Neuron (in vitro differentiated cells): ENCODE results near the gene TMED5.
"Not testable (repeated sequence)": the region's sequence is repeated elsewhere in the genome, so short reads cannot be mapped to it uniquely, and the experiment has no call there.

Experiments
- H2AFZ ChIP-seq: one replicate; pipeline ENCODE4 v1.6.1; 2013; ENCODE audit warnings: low read depth, mild to moderate bottlenecking, inconsistent platforms, low read length, moderate library complexity
- H3K27me3 ChIP-seq: one replicate; pipeline ENCODE4 v1.6.1; 2013; ENCODE audit warnings: low read length; ENCODE audit not compliant: insufficient read depth
- H3K36me3 ChIP-seq: one replicate; pipeline ENCODE4 v1.6.1; 2013; ENCODE audit warnings: low read length; ENCODE audit not compliant: insufficient read depth
- H3K4me1 ChIP-seq: one replicate; pipeline ENCODE4 v1.6.1; 2013; ENCODE audit warnings: low read length; ENCODE audit not compliant: insufficient read depth
- H3K4me3 ChIP-seq: 2 replicates; pipeline ENCODE4 v1.5.1; 2013; ENCODE audit warnings: mild to moderate bottlenecking, low read length, moderate library complexity
- H3K9me3 ChIP-seq: one replicate; pipeline ENCODE4 v1.6.1; 2013; ENCODE audit warnings: low read length

Gene TMED5

DNA sequence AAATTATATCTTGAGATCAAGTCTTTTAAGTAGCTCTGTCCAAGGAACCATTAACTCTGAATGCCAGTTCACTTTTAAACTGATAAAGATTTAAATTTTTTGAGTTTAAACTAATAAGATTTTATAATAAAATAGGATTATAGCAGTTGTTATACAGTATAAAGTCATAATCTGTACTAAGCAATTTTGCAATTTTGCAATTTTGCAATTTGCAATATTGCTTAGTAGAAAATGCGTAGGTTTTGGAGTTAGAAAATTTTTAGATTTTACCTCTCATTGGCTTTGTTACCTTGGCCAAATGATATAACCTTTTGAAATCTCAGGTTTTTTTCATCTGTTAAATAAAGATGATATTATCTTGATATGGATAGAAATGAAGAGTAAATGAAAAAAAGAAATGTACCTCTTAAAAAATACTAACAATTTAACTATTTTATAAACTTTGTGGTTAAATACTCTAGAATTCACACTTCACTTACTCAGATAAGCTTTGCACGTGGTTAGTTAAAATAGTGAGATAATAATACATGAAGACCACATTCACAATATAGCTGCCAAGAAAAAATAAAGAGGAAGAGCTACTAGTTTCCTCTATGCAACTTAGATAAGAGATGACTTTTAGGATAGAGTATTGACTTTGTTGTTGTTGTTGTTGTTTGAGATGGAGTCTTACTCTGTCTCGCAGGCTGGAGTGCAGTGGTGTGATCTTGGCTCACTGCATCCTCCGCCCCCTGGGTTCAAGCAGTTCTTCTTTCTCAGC is 14.2 kb upstream of the TMED5 start:
- Histone ChIP-seq H3K36me3 (peaks cover 24% of the 10 kb centered on the region), H3K4me3 (no peak overlapping the region), H3K27me3 (no peaks in the 10 kb centered on the region), H3K9me3 (peaks cover 2% of the 10 kb centered on the region), H3K4me1 (no peaks in the 10 kb centered on the region), H2AFZ (no peak overlapping the region)

DNA sequence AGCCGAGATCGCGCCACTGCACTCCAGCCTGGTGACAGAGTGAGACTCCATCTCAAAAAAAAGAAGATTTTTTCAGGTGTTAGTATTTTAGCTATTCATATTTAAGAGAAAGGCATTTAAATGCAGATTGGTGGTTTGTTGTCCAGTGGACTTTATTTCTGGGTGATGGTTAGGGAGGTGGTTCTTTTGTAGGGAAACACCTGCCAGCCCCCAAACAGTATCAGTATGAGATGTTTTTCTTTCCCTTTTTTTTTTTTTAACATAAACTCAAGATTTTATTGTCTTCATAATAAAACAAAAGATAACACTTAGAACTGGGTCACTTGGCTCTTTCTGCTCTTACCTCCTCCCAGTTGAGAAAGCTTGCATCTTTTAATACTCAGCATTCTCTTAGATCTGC is 10.2 kb upstream of the TMED5 start:
- Histone ChIP-seq H3K4me3 (no peak overlapping the region), H3K36me3 (peaks cover 13% of the 10 kb centered on the region), H2AFZ (no peak overlapping the region), H3K9me3 (no peaks in the 10 kb centered on the region), H3K27me3 (no peaks in the 10 kb centered on the region), H3K4me1 (no peaks in the 10 kb centered on the region)

DNA sequence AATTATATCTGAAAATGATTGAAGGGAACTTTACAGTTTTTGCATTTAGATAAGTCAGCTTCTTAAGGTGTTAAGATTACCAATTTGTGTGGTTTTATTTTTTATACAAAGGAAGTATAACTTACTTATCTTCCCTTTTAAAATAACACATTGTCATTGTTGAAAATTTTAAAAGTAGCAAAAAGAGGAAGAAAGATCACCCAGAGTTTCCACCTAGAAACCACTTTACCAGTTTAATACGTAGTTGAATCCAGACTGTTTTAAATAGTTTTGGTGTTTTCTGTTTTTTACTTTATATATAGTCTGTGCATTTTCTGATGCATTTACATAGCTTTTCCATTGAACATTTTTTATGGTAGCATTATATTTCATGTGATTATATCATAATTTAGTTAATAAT is 6.5 kb upstream of the TMED5 start:
- Histone ChIP-seq H3K9me3 (no peaks in the 10 kb centered on the region), H3K4me3 (no peak overlapping the region), H3K27me3 (no peaks in the 10 kb centered on the region), H2AFZ (no peak overlapping the region), H3K36me3 (peaks cover 6% of the 10 kb centered on the region), H3K4me1 (no peaks in the 10 kb centered on the region)

DNA sequence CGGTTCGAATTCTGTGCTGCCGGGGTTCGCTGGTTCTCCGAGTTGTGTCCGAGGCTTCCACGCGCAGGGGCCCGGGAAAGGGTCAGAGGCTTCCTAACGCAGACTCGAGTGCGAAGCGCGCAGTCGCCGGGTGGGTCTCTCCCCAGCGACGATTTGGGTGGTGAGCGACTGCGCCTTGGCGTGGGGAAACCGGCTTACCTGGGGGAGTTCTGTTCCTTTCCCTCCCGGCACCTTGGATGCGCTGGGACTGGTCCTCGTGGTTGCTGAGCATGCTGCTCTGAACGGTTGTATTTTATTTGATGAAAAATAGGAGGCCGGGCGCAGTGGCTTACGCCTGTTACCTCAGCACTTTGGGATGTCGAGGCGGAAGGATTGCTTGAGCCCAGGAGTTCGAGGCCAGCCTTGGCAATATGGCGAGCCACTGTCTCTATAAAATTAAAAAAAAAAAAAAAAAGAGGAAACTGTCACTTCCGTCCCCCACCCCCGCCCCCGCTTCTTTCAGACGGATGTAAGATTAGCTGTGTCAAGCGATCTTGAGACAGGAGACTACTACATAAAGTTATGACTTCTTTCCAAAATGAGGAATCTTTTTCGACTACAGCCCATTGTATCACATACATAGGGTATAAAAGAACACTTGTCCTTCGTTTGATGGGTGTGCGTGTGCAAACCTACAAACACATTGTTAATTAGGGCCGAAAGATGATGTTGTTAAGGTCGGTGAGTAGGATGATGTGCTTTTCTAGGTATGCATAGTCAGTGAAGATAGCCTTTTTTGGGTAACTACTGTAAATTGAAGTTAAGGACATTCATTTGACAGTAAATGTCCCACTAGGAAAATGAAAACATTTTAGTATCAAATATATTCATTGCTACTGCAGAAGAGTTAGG is 755 bp upstream of the TMED5 start, which contains the start of gene CCDC18:
Gene CCDC18 (plus strand): TSS at position 2 of the 891 bp plus-strand sequence. CDS start 2,638 bp downstream, outside the sequence.
- peak within 1 kb of the TSS; percentile 93 for H3K4me3 ChIP-seq
- no peaks in the 10 kb centered on the region for H3K27me3 ChIP-seq
- no peaks in the 10 kb centered on the region for H3K9me3 ChIP-seq
- peak within 1 kb of the TSS; percentile 75 for H2AFZ ChIP-seq
- H3K4me1 ChIP-seq, result peaks cover 14% of the 10 kb centered on the region
- H3K36me3 ChIP-seq, result peaks cover under 1% of the 10 kb centered on the region

DNA sequence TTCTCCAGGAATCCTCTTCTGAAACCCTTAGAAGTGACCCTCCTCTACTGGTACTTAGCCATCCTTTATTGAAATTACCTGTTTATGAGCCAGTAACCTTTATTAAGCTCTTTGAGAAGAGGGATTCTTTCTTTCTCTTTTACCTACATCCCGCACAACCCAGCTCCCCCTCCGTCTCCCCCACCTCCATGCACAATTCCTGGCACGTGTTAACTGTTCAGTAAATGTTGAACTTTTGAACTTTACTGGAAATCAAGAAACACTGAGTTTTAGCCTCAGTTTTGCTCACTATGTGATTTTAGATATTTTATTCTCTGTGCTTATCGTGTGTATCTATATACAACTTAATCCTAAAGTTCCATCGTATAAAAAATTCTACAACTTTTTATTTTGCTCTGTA is 1.8 kb downstream of the TMED5 start:
- H3K27me3 ChIP-seq, result no peaks in the 10 kb centered on the region
- no peaks in the 10 kb centered on the region for H3K9me3 ChIP-seq
- H2AFZ ChIP-seq, result no peak overlapping the region
- H3K36me3 ChIP-seq, result no peaks in the 10 kb centered on the region
- H3K4me1 ChIP-seq, result peaks cover 14% of the 10 kb centered on the region
- H3K4me3 ChIP-seq, result peak overlapping the region; percentile 65

DNA sequence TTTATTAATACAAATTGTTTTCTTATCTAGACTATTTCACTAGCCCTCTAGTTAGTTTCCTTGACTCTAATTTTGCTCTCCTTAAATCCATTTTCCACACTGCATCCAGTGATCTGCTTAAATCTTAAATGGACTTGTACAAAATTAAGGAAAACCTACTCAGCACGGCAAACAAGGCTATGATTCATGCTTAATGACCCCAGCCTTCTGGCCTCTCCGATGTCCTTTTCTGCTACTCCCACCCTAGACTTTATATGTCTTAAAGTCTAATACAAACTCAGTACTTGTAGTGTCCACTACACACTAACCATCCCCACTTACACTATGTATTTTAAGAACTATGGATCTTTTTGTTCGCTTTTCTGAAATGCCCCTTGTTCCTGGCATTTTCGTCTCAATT is 2.2 kb downstream of the TMED5 start:
- H3K36me3 ChIP-seq, result no peaks in the 10 kb centered on the region
- H3K4me3 ChIP-seq, result peak overlapping the region; percentile 65
- no peak overlapping the region for H2AFZ ChIP-seq
- no peaks in the 10 kb centered on the region for H3K27me3 ChIP-seq
- H3K4me1 ChIP-seq, result peaks cover 14% of the 10 kb centered on the region
- H3K9me3 ChIP-seq, result no peaks in the 10 kb centered on the region

DNA sequence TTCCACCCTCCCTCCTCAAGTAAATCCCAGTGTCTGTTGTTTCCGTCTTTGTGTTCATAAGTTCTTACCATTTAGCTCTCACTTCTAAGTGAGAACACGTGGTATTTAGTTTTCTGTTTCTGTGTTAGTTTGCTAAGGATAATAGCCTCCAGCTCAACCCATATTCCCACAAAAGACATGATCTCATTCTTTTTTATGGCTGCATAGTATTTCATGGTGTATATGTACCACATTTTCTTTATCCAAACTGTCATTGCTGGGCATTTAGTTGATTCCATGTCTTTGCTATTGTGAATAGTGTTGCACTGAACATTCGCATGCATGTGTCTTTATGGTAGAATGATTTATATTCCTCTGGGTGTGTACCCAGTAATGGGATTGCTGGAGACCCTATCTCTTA is 5.6 kb downstream of the TMED5 start:
- H3K4me1 ChIP-seq, H2AFZ ChIP-seq, H3K9me3 ChIP-seq, H3K27me3 ChIP-seq, H3K36me3 ChIP-seq, H3K4me3 ChIP-seq: not testable (repeated sequence)

DNA sequence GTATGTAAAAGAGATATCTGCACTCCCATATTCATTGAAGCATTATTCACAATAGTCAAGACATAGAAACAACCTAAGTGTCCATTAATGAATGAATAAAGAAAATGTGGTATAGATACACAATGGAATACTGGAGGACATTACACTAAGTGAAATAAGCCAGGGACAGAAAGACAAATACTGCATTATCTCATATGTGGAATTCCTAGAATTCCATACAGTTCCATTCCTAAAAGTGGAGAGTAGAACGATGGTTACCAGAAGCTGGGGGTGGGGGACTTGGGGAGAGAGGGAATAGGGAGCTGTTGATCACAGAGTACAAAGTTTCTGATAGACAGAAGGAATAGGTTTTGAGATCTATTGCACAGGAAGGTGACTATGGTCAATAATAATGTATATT is 7.4 kb downstream of the TMED5 start:
- H3K4me3 ChIP-seq, result no peak overlapping the region

DNA sequence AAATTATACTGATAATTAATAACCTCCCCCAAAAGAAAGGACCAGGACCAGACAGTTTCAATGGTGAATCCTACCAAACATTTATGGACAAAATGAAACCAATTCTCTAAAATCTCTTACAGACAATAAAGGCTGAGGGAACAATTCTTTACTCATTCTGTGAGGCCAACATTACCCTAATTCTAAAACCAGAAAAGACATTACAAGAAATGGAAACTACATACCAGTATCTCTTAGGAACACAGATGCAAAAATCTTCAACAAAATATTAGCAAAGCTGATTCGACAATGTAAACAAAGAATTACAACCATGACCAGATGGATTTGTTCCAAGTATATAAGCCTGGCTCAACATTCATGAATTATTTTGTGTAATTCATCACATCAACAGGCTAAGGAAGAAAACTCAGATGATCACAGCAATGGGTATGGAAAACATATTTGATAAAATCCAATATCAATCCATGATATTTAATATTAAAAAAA is 8.6 kb downstream of the TMED5 start:
- no peaks in the 10 kb centered on the region for H3K27me3 ChIP-seq
- H3K4me3 ChIP-seq, result no peak overlapping the region
- H3K4me1 ChIP-seq, result no peaks in the 10 kb centered on the region
- no peak overlapping the region for H2AFZ ChIP-seq
- no peaks in the 10 kb centered on the region for H3K9me3 ChIP-seq
- no peaks in the 10 kb centered on the region for H3K36me3 ChIP-seq

More for the DNA sequence above, 7.4 kb downstream of the TMED5 start:
- Histone ChIP-seq H2AFZ (no peak overlapping the region), H3K9me3 (no peaks in the 10 kb centered on the region), H3K4me1 (no peaks in the 10 kb centered on the region), H3K36me3 (no peaks in the 10 kb centered on the region), H3K27me3 (no peaks in the 10 kb centered on the region)

DNA sequence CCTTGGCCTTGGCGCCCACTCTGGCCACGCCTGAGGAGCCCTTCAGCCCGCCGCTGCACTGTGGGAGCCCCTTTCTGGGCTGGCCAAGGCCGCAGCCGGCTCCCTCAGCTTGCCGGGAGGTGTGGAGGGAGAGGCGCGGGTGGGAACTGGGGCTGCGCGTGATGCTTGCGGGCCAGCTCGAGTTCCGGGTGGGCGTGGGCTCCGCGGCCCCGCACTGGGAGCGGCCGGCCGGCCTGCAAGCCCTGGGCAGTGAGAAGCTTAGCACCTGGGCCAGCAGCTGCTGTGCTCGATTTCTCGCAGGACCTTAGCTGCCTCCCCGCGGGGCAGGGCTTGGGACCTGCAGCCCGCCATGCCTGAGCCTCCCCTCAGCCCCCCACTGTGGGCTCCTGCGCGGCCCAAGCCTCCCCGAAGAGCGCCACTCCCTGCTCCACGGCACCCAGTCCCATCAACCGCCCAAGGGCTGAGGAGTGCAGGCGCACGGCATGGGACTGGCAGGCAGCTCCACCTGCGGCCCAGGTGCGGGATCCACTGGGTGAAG is 10.0 kb downstream of the TMED5 start:
- H3K4me3 ChIP-seq, H3K36me3 ChIP-seq, H3K4me1 ChIP-seq, H3K9me3 ChIP-seq, H3K27me3 ChIP-seq, H2AFZ ChIP-seq: not testable (repeated sequence)

DNA sequence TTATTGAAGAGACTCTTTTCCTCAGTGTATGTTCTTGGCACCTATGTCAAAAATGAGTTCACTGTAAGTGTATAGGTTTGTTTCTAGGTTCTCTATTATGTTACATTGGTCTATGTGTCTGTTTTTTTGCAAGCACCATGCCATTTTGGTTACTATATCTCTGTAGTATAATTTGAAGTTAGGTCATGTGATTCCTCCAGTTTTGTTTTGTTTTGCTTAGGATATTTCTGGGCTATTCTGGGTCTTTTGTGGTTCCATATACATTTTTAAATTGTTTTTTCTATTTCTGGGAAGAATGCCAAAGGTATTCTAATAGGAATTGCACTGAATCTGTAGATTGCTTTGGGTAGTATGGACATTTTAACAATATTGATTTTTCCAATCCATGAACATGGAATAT is 13.2 kb downstream of the TMED5 start:
- Histone ChIP-seq H3K9me3 (no peaks in the 10 kb centered on the region), H3K4me3 (no peak overlapping the region), H3K27me3 (no peaks in the 10 kb centered on the region), H3K36me3 (no peaks in the 10 kb centered on the region), H2AFZ (no peak overlapping the region), H3K4me1 (no peaks in the 10 kb centered on the region)

DNA sequence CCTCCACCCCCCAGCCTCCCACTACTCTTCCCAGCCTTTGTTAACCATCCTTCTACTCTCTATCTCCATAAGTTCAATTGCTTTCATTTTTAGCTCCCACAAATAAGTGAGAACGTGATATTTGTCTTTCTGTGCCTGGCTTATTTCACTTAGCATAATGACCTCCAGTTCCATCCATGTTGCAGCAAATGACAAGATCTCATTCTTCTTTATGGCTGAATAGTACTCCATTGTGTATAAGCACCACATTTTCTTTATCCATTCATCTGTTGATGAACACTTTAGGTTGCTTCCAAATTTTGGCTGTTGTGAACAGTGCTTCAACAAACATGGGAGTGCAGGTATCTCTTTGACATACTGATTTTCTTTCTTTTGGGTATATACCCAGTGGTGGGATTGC is 14.3 kb downstream of the TMED5 start:
- H3K4me3 ChIP-seq, H2AFZ ChIP-seq, H3K36me3 ChIP-seq, H3K9me3 ChIP-seq, H3K27me3 ChIP-seq, H3K4me1 ChIP-seq: not testable (repeated sequence)

DNA sequence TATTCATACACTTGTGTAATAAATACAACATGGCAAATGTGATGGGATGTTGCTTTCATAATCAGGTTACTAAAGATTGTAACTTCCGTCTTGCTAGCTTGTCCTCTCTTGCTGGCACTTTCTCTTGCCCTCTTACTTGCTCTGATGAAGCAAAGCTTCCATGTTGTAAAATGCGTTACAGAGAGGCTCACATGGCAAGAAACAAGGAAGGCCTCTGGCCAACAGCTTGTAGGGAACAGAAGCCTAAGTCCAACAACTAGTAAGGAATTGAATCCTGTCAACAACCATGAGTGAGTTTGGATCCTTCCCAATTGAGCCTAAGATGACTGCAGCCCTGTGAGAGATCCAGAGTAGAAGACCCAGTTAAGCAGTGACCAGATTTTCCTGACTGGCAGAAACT is 15.4 kb downstream of the TMED5 start:
- no peak overlapping the region for H3K4me3 ChIP-seq
- H3K4me1 ChIP-seq, result peaks cover 7% of the 10 kb centered on the region
- no peak overlapping the region for H2AFZ ChIP-seq
- H3K36me3 ChIP-seq, result no peaks in the 10 kb centered on the region
- H3K27me3 ChIP-seq, result no peaks in the 10 kb centered on the region
- H3K9me3 ChIP-seq, result no peaks in the 10 kb centered on the region
